ENCODE measurements around the gene ERF. TPM values are rescaled to one million over a fixed set of nuclear protein-coding genes. Genes with fewer than 3 reads are reported as not detected.

ERF gene
- total and polyA plus RNA-seq, 2 of the 8 experiments (the other 6 are each of a cell fraction or from before 2014, with no cell fraction given), result 43.7 to 62.7 TPM

- no peak for TF ChIP-seq POLR2AphosphoS5 (IDR thresholded peaks at IDR 0.05; ENCODE audit: low read depth, low read length)
- no peak for TF ChIP-seq KDM1A (IDR thresholded peaks at IDR 0.05; ENCODE audit: borderline replicate concordance, low read length)
- no peak for TF ChIP-seq CBX8 (IDR thresholded peaks at IDR 0.05; ENCODE audit: borderline replicate concordance, low read depth, low read length)
- TF ChIP-seq BCL11A (IDR thresholded peaks at IDR 0.05; ENCODE audit: low read depth in 2 of 2, low read length in 2 of 2), result no peak
- no peak for TF ChIP-seq NANOG (IDR thresholded peaks at IDR 0.05; ENCODE audit: insufficient read depth, low read depth, low read length, poor library complexity, severe bottlenecking)
Measured at GRCh38 chr19:42279155-42279901, 24.4 kb upstream of the ERF start (continued).
